Cortex of kidney (tissue), 1 donor: ENCODE measurements around the gene IKZF3.
"Not testable (repeated sequence)": the region's sequence is repeated elsewhere in the genome, so short reads cannot be mapped to it uniquely, and the experiment has no call there.

Experiments
- DNase-seq: peaks from one replicate; lab custom pipeline; 2025; lab: John Stamatoyannopoulos, UW

IKZF3 gene

DNA sequence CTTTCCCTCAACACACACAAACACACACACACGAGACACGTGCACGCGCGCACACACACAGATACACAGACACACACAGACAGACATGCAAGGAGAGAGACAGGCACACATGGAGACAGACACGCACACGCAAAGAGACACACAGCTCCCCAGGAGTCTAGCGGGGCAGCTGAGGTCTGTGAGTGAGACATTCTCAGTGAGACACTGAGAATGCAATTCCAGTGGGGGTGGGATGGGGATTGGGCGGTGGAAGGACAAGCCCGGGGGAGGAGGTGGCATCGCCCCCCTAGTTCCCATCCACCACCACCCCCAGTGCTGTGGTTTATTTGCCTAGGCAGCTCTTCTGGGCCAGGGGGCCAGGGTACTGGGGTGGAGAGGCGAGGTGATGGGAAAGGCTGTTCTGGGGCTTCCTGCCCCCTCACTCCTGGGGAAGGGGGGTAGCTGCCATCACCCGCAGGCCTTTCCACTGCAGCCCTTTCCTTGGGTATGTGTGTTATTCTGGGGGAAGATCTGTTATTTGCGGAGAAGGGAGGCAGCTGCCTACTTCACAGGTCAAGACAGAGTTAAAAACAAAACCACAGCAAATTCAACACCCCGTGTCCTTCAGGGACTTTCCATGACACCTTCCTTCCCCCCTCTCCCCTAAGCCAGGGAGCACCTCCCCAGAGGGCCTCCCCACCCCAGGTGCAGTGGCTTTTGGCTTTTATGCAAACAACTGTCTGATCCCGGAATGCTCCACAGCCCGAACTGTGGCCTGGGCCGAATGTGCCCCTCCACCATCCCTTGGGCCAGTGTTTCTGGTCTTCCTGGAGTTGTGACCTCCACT, 108.3 kb downstream of the IKZF3 start:
- no peak for DNase-seq

DNA sequence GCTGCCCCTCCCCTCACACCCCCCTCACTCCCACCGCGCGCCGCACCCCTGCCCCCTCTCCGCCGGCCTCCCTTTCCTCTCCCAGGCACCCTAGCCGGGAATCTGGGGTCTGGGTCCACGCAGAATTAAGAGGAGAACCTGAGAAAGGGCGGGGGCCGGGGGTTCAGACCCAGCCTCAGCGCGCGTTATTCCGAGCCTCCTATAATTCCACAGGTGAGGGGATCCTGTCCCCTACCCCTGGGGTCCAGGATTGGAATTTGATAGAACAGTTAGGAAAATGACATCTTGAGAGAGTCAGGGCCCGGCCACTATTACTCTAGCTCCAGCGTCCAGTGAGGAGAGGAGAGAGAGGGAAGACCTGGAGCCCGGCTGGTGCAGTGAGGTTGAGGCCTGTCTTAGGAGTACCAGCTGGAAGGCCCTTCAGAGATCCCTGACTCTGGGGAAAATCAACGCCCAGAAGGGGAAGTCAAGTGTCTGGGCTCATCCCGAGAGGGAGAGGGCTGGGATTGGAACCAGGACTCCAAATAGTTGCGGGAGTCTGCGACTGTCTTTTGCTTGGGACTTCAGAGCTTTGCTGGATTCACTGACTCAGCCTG, 109.1 kb downstream of the IKZF3 start:
- DNase-seq = no peak

DNA sequence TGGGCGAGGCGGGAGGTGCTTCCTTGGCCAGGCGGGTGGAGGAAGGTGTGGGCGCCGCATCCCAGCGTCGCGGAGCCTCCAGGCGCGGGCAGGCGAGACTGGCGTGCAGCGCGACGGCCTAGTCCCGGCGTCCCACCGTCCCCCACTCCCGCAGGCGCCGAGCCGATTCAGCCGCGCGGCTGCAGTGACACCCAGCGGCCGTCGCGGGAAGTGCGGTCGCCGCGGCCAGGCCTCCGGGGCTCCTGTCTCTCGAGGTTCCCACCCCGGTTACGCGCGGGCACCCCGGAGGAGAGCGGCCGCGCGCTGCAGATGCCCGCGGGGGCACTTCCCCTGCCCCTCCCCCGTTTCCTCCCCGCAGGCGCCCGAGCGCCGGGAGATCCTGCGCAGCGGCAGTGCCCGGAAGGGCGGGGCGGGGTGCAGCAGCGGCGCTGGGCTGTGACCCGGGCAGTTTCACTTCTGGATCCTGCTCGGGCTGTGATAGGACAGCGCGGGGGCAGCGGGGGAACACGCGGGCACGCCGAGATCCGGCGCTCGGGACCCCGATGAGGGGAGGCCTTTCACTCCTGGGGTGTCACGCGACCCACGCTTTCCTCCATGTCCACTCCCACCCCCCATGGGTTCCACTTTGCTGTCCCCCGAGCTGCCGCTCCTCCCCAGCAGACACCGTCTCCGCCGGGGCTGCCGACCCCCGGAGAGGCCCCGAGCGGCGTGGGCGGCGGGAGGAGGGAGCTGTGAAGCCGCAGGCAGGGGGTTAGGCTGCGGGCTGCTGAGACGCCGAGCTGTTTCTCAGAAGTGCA, 109.8 kb downstream of the IKZF3 start:
- peak; percentile 53 for DNase-seq

DNA sequence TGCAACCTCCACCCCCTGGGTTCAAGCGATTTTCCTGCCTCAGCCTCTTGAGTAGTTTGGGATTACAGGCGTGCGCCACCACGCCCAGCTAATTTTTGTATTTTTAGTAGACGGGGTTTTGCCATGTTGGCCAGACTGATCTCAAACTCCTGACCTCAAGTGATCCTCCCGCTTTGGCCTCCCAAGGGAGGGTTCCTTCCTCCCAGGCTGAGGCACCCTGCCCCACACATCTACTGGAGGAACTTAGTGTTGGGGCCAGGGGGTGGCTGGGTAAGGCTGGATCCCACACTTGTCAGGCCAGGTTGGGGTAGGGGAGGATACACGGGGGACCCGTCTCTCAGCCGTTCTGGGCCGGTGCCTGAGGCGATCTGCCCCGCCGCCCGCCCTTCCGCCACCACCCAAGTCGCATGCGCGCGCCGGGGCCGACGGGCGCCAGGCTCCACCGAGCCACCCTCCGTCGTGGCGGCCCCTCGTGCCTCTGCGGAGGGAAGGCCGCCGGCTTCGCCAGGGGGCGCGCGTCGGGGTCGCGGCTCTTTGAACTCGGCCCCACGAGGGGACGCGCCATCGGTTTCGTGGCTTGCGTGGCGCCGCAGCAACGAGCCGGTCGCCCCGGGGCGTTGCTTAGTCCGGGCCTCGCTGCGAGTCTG, 110.5 kb downstream of the IKZF3 start:
- no peak for DNase-seq

DNA sequence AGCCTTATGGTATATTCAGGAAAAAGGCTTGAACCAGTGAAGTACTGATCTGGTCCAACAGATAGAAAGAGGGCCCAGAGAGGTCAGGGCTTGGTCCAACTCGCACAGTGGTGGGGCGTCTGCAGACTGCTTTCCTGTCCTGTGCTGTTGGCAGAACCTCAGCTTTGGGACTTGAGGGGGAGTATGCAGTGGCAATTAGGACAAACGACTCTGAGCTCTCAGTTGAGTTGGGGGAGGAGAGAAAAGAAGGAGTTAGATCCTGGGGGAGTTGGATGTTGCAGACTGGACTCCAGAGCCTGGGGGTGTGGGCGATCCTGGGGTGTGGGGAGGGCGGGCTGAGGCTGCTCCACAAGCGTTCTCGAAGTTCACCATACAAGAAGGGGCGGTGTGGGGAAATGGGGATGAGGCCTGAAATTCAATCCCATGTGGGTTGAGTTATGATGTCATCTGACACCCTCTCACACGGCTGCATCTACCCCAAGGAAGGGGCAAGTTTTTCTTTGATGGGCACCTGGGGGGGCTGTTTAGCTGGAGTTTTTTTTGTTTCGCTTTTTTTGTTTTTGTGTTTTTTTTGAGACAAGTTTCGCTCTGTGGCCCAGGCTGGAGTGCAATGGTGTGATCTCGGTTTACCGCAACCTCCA, 111.8 kb downstream of the IKZF3 start:
- no peak for DNase-seq

DNA sequence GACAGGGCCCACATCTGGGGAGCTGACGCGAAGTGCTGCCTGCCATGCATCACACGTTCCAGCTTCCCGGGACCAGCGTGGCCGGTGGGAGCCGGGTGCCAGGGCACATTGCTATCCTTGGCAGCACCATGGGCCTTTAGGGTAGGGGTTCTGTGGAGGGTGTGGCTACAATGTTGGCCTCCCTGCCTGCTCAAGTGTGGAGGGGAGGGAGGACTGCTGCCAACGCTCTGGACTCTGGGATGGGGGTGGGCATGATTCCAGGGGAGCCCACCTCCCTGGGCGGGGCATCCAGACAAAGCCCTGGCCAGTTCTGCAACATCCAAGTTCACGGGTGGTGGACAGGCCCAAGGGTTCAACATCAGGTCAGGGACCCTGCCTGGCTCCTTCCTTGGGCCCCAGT, 112.5 kb downstream of the IKZF3 start:
- DNase-seq = no peak

DNA sequence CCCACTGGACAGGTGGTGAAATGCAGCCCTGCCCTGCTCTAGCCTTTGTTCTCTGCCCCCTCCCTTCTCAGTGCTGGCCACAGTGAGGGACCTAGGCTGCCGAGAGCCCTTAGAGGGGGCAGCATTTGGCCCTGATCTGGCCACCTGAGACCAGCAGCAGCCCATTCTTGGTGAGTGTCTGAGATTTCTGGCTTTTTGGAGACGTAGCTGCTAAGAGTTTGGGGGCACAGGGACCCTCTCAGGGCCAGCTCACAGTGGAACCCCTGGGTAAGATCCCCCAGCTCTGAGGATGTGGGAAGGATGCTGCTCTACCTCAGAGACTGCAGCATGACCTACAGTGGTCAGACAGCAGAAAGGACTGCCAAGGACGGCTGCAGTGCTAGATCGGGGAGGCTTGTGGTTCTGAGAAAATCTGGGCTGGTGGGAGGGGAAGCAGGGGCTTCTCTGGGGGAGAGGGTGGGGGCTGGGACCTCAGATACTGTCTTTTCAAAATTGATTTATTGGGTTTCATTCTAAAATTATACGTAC, 113.0 kb downstream of the IKZF3 start:
- no peak for DNase-seq

DNA sequence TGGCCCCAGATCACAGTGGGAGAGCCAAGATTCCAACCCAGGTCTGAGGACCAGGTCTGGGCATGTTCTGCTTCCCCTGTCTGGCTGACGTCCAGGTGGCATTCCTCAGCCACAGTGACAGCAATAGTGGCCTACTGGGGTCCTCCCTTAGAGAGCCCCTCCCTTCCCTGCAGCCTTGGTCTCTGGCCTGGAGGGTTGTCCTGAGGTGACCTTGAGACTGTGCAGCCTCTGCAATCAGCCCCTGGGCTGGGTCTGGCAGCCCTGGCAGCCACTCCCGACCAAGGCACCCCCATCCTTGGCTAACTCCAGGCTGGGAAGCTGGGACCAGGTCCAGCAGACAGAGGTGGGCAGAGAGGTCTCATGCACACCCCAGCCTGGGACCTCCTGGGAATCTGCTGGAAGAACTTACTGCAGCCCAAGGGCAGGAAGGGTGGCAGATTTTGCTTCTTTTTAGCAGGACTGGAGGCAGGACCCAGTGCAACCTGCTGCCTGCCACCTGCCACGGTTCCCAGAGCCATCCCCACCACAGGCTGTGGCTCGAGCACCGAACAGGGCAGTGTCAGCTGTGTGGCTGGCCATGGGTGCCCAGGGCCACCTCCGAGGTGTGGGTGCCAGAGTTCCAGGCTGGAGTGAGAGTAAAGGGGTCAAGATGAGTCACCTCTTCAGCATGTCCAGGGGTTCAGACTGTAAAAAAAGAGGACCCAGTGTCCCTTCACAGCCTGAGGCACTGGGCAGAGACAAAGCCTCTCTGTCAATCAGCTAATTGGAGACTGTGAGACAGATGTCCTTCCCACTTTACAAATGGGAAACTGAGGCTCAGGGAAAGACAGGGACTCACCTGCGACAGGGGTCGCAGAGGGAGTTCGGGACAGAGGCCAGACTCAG, 113.7 kb downstream of the IKZF3 start:
- DNase-seq = no peak

DNA sequence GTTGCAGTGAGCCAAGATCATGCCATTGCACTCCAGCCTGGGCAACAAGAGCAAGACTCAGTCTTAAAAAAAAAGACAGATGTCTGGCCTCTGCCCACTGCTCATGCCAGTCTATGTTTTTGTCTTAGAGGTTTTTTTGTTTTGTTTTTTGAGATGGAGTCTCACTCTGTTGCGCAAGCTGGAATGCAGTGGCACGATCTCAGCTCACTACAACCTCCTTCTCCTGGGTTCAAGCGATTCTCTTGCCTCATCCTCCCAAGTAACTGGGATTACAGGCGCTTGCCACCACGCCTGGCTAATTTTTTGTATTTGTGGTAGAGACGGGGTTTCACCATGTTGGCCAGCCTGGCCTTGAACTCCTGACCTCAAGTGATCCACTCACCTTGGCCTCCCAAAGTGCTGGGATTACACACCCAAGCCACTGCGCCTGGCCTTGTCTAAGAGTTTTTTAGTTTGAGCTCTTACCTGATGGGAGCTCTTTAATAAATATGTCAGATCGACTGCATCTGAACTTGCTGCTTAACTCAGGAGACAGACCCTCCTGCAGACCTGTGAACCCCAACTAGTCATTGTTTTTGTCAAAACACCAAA, 115.6 kb downstream of the IKZF3 start:
- DNase-seq = not testable (repeated sequence)

DNA sequence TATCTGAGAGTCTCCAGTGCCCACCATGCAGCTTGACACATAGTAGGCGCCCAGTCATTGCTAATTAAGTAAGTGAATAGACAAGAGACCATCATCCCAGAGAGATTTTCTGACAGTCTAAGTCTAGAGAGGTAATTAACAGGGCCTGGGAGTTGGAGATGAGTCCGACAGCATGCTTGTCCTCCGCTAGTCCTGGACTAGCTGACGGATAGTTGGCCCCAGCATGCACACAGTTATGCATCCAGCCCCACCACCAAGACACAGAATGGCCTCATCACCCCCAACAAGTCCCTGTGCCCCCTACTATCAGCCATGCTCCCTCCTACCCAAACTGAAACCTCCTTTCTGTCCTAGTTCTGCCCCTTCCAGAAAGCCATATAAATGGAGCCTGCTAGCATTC, 116.4 kb downstream of the IKZF3 start:
- DNase-seq = no peak

DNA sequence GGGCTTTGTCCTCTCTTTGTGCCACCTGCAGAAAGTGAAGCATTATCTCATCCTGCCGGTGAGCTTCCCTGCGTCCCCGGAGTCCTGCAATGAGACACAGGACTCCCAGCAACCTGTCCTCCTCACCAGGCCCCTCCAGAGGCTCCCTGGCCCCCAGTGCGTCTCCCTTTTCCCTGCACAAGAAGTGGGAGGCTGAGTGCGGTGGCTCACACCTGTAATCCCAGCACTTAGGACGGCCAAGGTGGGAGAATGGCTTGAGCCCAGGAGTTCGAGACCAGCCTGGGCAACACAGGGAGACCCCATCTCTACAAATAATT, 118.0 kb downstream of the IKZF3 start:
- no peak for DNase-seq

DNA sequence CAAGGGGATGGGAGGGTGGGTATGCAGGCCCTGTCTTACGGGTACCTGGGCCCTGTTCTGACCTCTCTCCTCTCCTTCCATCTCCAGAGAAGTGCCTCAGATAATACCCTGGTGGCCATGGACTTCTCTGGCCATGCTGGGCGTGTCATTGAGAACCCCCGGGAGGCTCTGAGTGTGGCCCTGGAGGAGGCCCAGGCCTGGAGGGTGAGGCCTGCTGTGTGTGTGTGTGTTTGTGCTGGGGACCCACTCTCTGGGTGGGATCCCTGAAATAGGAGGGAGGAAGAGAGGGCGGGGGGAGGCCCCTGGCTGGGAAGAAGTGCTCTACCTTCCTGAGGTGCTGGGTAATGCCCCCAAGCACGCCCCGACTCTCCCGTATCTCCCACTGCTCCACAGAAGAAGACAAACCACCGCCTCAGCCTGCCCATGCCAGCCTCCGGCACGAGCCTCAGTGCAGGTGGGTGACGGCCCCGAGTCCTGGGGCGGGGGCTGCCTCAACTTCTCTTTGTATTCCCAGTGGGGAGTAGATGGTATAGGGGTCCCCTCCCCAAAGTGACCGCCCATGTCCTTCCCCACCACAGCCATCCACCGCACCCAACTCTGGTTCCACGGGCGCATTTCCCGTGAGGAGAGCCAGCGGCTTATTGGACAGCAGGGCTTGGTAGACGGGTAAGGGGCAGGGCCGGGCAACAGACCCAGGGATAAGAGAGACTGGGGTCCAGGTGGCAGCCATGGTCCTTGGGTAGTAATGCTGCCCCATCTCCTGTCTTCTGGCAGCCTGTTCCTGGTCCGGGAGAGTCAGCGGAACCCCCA, 118.6 kb downstream of the IKZF3 start:
- no peak for DNase-seq

DNA sequence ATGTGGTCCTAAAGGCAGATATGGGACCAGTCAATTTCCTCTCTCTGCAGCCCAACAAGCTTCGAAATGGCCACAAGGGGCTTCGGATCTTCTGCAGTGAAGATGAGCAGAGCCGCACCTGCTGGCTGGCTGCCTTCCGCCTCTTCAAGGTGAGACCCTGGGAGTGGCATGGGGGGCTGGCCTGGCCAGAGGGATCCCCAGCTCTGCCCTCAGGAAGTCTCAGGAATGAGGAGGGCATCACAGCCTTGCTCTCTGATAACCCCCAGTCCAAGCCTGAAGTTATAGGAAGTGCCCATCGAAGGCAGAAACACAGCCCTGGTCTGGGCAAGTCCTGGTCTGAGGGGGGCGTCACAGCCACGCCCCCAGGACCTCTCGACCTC, 119.3 kb downstream of the IKZF3 start:
- DNase-seq = no peak

DNA sequence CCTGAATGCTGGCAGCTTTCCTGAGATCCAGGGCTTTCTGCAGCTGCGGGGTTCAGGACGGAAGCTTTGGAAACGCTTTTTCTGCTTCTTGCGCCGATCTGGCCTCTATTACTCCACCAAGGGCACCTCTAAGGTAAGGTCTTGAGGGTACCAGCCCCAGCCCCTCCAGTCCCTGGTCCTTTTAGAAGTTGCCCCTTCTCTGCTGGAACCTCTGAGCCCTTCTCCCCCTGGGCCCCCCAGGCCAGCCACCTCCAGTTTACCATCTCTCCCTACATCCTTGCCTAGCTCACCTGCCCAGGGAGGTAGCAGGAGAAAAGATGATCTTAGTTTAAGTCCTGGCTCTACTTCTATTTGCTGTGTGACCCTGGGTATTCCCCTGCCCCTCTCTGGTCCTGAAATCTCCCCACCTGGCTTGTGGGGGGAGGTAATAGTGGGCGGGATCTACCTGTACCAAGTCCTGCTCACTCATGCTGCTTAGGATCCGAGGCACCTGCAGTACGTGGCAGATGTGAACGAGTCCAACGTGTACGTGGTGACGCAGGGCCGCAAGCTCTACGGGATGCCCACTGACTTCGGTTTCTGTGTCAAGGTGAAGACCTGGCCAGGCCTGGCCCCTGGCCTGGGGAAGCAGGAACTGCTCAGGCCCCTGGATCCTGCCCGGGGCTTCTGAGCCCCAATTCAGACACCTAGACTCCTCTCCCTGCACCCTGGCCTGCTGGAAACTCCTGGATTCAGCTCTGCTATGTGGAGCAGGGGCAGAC, 119.9 kb downstream of the IKZF3 start:
- no peak for DNase-seq

DNA sequence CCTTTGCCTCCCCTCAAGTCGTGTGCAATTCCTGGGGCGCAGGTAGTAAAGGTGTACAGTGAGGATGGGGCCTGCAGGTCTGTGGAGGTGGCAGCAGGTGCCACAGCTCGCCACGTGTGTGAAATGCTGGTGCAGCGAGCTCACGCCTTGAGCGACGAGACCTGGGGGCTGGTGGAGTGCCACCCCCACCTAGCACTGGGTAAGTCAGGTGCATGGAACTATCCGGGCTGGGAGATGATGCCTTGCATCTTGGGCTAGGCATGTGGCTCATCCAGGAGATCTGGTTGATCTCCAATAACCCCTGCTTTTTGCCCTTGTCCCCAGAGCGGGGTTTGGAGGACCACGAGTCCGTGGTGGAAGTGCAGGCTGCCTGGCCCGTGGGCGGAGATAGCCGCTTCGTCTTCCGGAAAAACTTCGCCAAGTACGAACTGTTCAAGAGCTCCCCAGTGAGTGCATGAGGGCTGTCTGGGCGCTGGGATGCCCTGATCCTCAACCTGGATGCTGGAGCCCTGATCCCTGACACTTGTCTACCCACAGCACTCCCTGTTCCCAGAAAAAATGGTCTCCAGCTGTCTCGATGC, 121.2 kb downstream of the IKZF3 start:
- DNase-seq = no peak

DNA sequence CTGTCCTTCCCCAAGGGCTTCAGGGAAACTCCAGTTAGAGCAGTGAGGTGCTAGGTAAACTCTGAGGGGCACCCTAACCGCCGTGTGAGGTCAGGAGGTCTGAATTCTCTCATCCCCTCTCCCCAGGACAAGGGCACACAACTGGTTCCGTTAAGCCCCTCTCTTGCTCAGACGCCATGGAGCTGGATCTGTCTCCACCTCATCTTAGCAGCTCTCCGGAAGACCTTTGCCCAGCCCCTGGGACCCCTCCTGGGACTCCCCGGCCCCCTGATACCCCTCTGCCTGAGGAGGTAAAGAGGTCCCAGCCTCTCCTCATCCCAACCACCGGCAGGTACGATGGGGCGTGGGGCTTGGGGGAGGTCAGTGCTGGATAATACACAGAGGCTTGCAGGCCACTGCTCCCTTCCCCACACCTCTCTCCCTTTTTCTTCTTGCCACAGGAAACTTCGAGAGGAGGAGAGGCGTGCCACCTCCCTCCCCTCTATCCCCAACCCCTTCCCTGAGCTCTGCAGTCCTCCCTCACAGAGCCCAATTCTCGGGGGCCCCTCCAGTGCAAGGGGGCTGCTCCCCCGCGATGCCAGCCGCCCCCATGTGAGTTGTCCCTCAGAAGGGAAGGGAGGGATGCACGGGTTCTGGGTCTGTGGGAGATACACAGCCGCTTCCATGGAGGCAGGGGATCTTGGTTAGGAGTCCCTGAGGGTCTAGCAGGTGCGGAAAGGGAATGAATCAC, 121.8 kb downstream of the IKZF3 start:
- DNase-seq = no peak

DNA sequence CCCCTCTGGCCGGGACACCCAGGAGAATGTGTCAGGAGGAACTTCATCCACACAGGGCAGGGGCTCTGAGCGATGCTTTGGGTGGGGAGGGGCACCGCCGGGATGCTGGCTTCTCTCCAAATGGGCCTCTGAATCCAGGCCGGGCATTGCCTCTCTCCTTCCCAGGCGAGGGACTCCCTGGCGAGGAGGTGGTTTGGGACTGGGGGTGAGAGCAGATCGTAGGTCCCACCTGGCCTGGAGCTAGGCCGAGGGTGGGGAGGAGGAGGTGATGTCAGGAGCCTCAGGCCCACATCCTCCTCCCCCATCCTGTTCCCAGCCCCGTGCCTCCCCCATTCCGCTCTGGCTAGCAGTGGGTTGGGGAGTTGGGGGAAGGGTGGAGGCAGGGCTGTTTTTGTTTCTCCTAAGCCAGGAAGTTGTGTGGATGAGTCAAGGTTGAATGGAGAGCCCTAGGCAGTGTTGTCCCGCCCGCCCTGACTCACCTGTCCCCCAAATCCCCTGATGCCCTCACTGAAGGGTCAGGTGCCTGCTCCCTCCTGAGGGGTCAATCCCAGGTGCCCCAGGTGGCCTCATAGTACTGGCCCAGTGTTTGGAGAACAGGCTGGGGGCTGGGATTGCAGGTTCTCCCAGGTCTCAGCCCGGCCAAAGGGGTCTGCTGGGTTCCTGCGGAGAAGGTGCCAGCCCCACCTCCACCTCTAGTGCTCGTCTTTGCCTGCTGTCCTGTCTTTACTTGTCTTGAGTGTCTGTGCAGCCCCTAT, 123.6 kb downstream of the IKZF3 start:
- DNase-seq = no peak
